HG03039 (cell line): Measurements from ENCODE around the gene TNIK.

Experiments used
- ATAC-seq: cut with Tn5 transposase; IDR thresholded peaks from one replicate; pipeline ENCODE4 v1.9.1; 2021; ENCODE audit warnings: mild to moderate bottlenecking, moderate library complexity; ENCODE audit not compliant: unreplicated experiment

TNIK gene

DNA sequence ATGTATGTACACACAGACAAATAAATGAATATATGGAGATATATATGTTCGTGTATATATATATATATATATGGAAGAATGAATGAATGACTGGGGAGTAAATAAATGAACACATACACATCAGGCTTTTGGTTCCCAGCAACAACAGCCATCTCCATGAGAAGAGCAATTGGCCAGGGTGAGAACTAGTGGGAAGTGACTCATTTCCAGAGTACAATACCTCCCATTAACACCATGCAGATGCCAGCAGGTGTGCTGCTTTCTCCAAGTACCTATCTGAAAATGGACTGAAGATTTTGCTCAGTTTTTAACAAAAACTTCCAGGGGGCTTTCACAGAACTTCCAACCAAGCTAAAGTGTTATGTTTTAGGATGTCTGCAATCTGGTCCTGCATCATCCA lies 253.9 kb downstream of the TNIK start:
- no peak for ATAC-seq

DNA sequence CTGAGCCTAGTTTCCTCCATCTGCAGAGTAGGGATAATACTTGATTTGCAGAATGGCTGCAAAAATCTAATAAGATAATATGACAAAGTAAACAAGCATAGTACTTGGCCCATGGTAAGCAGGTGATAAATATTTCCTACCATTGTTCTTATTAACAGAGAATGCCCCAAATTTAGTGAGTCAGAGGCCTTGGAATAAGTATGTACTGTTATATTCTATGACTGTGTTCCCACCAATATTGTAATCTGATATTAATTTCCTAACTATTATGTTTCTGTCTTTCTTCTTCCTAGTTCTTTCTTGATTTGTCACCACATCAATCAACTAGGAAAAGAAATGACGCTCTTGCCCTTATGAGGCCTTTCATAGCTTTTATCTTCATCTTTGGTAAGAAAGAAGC lies 255.3 kb downstream of the TNIK start:
- no peak for ATAC-seq

DNA sequence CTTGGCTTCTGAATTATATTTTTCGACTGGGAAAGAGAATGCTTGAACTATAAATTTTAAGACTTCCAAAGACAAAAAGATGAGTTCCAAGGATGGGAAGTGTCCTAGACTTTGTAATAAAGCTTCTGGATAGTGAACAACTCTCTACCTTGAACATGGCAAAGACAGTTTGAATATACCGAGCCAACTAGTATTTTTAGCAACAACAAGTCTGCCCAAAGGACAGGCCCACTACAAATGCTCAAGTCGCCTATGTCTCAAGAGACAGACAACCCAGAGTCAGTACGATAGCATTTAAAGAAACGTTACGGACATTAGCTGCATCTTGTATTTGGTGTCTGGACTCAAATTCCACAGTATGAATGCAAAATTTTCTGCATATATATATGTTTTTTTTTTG lies 258.4 kb downstream of the TNIK start:
- ATAC-seq = no peak

DNA sequence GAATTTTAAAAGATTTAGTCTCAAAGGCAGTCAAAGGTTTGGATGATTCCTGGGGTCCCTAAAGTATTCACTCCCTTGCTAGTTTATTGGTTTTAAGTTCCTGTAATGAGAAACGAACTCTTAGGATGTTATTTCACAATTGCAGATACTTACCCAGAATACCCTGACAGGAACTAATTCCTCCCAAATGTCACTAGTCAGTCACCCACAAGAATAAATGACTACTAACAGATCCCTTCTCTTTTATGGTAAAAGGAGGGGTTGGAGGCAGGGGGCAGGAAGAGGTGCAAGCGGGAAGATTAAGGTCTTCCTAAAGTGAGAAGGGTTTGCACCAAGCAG lies 259.5 kb downstream of the TNIK start:
- ATAC-seq = no peak

DNA sequence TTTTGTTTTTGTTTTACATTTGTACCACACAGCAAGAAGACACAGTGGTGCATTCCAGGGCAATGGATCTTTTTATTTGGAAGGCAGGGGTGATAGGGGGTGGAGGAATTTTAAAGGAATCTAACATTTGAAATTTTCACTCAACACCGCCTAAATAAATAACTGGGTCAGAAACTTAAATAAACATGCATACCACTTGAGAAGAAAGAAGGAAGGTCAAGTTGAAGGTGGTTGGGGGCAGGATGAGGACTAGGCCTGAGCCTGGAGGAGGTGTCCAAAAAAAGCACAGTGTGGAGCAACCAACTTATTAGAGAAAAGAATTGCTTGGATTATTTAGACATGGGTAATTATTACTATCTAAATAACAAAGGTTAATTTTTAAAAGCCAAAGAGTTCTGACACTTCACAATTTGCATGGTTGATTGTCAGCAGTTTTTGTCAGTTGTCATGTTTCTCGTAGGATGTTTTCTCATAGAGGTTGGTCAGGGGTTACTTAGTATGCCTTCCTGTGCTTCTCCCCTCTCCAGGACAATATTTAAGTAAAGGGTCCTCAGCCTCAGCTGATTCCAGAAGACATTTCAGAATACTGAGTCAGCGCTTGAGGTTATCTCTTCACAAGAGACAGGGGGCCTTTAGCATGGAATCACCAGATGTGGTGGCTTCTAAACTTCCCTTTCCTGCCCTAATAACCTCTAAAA lies 260.0 kb downstream of the TNIK start:
- ATAC-seq = no peak

DNA sequence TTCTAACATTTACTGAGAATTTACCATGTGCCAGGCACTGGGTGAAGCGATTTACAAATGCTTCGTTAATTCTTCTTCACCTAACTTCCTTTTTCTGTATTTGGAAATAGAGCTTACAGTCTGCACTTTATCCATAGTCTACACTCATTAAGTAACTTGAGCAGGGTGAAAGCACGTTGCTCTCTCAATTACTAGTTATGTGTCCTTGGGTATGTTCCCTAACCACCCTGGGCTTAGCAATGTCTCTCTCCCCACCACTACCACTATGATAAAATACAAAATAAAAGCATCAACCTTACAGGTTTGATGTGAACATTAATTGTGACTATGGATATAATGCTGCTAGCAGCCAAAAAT lies 260.8 kb downstream of the TNIK start:
- no peak for ATAC-seq

DNA sequence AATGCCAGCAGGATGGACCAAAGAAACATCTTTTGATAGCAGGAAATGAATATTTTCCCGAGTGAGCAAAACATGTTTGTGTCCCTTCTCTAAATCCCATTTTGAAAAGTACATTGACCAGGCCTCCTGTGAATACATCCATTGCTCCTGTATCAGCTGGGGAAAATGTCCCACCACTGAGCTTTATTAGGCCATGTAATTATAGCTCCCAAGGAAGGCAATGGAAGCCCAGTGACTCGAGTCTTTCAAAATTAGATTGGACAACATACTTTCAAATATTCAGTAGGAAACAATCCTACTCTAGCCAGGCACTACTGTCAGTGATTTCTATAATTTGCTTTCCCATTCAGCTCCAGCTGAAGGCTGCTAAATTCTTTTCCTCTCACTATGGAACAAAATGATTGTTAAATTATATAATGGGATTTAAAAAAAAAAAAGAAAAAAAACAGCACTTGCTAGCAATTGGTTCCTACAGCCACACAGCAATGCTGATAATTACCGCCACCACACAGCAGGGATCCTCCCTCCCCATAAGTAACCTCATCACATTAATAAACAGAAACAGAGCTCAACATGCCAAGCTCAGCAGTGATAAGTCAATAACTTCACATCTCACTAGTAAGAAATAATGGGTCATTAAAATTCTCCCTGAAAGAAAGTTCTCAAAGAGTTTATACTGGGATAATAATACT lies 261.3 kb downstream of the TNIK start:
- ATAC-seq = no peak

DNA sequence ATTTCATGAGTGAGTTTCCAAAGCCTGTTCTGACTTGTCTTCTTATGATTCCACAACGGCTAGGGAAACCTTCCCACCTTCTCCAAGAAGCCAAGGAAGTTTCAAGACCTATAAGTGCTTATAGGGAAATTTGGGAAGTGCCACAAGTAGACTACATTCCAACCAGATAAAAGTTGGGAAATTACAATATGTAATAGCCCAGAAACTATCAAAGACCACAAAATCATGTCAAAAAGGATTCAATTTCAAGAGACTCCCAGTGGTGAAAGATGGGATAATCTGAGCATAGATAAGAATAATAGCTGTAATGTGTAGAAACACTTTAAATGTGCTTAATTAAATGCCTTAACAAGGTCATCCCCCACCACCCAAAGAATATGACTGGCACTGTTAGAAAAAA lies 264.5 kb downstream of the TNIK start:
- ATAC-seq = no peak

DNA sequence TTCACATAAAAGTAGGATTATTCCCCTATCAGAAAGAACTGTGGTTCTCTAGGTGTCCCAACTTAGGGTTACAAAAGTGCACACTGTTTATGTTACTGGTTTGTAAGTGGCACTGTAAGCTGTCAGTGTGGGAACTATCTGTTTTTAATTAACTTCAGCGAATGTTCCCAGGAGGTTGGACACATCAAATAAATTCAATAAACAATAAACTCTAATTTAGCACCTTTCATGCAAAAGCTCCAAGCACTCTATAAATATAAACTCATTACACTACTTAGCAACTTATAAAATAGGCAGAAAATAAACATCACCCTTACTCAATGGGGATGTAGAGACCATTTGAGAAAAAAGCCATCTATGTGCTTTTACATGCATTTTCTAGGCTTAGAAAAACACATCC lies 265.2 kb downstream of the TNIK start:
- ATAC-seq = no peak

DNA sequence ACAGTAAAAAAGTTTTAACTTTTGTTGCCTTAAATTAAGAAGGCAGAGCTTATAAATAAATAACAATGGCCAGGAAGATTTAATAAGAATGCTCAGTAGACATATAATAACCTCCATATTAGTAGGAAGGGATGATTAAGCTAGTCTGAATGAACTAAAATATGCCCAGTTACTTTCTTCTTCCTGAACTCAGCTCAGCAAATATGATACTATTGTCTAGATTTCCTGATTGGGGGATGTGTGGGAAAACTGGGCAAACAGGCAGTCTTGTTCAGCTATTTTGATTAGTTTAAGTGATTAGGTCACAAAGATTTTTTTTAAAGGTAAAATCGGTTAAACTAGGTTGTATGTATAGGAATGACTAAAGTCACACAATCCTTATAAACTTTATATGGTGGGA lies 266.5 kb downstream of the TNIK start:
- ATAC-seq = no peak

DNA sequence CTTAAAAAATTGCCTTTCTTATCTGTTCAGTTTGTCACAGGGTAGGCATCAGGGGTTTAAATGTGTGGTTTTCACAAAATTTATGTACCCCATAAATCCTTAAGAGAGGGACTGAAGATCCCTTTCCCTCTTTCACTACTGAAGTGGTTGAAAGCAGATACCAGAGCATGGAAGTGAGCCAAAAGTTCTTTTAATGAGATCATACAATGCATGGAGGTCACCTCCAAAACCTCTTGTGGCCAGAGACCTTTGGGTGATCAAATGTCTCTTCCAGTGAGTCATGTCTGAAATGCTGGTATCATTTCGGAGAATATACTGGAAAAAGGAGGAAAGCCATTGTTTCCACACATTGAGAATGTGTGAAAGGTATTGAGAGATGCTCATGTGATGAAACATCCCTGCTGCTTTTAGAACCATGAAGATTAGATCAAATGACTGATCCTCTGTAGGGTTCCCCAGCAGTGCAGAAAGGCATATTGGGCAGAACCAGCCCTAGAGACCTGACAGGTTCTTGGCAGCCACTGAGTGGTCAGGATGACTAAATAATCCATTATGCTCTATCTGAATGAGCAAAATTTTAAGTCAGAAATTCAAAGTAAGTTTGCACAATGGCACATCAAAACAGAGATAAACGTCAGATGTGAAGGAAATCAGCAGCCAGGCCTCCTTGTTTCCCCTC lies 267.9 kb downstream of the TNIK start:
- ATAC-seq = no peak

DNA sequence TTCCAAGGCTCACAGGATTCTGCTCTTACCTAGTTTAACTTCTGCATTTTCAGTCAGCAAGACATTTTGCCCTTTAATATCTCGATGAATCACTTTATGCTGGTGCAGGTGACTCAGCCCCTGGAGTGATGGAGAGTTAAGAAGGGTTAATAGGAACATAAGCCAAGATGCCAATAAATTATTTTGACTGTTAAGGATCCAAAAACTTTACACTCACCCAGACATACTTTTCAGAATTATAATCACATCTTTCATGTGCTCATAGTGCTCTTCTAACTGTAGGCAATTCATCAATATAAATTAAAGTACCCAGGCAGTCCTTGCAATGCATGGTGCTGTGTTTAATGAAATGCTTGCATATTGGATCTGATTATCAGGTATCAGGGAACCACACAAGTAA lies 269.5 kb downstream of the TNIK start:
- no peak for ATAC-seq

DNA sequence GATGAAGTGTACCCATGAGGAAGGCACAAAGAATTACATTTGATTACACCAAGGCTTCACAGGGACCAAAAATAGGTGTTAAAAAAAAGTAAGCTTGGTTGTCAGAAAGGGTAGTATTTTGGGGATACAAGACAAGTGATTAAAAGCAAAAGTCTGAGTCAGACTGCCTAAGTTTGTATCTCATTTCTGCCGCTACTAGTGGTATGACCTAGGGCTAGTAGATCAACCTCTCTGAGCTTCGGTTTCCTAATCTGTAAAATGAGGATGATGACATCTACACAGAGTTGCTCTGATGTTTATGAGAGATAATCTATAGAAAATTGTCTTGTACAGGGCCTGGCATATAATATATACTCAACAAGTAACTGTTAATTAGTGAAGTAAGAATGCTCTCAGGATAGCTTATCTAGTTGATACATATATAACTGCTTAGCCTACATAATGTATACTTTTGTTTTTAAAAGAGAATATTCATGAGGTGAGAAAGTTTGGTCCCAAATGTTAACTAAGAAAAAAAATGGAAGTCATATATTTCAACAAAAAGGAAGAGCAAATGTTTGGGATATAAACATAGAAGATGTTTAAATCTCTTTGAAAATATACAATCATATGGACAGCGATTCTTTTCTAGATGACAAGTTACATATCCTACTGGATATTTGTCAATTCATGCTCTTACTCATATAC lies 270.7 kb downstream of the TNIK start:
- peak; percentile 58 for ATAC-seq

DNA sequence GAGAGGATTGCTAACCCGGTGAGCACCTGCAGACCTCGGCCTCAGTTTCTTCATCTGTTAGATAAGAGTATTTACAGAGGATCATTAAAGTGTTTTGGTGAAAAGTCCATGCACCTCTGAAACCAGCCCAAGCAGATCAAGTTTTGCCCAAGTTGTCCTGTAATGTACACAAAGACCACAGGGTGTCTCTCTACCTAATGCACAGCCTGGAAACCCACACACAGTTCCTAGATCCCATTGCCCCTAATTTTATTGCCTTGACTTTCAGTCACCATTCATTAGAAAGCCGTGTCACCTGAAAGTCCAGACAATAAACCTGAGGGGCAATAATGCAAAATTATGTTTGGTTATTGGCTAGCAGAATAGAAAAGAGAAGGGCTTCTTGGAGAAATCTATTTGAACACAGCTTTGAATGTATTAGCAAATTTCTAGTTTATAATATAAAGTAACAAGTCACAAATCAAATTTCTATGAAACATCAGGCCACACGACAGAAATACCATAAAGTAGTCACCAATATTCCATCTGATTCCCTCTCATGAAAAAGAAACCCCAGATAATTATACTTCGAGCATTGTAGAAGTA lies 272.4 kb downstream of the TNIK start:
- ATAC-seq = no peak

DNA sequence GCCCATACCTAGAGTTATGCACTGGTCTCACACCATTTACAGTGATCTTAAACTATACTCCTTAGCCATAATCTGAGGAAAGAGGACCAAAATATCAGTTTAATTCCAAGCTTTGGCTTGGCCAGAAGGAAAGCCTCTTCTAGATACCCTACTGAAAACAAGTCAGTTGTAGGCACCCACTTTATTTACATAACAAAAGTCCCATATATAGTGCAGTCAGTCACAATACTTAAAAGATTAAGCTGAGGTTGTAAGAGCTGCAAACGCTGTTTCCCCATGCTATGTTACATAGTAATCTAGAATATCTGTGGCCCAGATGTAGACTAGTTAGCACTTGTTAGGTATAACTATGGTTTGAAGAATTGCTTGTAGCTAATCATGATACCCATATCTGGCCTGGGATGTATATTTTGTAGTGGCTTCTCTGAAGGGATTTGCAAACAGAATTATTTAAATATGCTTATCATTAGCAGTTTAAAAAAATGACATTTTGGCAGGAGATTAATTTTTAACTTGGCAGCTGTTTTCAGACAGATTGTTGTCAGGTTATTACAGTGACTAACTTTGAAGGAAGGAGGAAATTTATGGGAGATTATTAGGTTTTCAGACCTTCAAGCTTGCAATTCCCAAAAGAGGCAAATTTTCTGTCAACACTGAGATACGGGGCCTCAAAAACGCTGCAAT lies 273.2 kb downstream of the TNIK start:
- no peak for ATAC-seq

DNA sequence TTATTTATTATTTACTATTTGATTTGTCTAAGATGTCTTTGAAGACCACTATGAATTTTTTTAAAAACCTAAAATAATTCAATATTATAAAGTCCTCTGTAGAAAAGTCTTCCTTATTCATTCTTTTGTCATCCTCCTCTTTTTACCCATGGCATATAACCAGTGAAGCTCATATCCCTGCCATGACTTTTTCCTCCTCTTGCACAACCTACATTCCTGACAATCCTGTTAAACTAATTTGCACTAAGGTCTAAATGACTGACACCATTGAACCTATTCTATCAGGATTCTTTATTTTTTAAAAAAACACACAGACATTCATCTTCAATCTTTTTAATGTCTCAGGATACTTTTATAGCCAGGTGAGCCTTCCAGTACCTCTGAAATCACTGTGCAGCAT lies 273.8 kb downstream of the TNIK start:
- ATAC-seq = no peak

DNA sequence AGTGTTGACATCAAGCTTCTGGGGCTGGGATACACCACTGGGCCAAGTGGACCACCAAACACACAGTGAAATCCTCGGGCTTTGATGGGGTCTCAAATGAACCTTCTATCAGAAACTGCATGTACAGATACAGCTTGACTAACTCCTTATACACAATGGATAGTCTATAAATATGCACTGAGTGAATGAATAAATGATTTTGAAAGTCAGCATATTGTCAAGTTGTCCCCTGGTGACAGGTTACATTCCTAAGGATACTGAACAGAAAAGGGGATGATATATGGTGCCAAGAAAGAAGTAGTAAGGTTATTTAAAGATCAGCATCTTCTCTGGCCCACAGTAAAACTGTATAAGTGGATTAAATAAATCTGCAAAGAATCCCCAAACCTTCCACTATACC lies 274.2 kb downstream of the TNIK start:
- no peak for ATAC-seq

DNA sequence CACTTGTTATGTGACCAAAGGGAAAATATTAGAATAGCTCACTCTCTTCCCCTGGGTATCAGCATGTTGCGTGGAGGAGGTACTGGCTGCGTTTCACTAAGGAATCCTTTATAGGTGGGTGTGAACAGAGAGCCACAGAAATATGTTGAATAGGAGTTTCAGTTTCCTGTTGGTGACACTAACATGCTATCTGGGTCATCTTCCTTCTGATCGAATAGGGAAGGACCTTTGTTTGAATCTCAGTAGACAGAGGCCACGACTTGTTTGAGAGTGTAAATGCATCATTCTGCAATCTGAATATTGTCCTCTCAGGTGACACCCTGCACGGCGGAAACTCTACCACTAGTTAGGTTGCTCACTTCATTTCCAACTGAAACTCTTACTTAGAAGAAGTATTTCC lies 275.8 kb downstream of the TNIK start:
- peak; percentile 54 for ATAC-seq

DNA sequence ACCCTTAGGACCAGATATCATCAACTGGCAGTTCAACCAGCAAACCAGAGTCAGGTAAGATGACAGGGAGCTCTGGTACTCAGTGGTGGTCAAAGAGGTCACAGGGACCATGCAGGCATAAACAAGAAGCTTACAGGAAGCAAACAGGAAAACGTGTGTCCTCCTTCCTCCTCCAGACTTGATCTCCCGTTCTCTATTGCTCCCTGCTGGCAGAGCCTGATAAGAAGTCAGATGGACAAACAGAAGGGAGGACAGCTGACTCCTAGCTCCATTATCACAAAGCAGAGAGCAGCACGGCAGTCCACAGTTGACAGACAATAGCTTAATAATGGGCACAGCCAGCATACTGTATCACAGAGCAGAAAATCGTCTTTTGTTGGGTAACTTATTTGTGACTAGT lies 277.2 kb downstream of the TNIK start:
- no peak for ATAC-seq

DNA sequence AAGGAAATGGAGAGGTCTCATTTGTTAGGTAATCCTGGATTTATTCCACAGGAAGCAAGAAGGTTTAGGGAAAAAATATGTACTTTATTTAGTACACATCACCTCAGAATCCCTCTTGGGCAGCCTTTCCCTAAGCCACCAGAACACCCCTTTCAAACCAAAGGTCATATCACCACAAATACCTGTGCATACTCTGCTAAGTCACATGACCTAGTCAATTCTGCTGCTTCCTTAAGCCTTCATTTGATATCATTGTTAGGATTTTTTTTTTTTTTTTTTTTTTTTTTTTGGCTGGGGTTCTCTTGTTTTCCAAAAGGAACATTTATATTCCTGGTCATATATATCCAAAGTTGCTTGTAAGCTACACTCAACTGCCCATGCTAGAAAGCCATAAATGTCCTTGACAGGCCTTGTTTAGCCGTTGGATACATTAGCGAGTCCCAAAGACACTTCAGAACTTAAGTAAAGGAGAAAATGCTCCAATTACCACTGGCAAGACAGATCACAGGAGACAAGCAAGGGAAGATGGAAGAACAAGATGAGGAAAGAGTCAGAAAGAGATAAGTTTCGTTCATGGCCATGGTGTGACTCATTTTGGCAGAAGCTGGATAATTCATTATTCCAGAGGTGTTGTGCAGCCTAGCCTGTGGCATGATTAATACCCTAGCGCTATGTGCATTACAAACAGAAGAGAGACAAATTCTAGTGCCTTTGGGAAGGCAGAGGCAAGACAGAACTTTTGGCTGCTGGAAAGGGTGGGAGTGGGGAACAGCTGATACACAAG lies 278.1 kb downstream of the TNIK start:
- no peak for ATAC-seq
